ENCODE data around the gene DLEC1. TPM values are rescaled to one million over a fixed set of nuclear protein-coding genes. Genes with fewer than 3 reads are reported as not detected.
A peak's percentile ranks its signal among the peaks of the same experiment; 100 is the strongest.
"Not testable (repeated sequence)": the region's sequence is repeated elsewhere in the genome, so short reads cannot be mapped to it uniquely, and the experiment has no call there.

Gene DLEC1
- total and polyA plus RNA-seq, 5 experiments from 2014 or later = 0.31 to 5.2 (median 0.37) TPM

- DNase-seq, H3K9me3 Mint-ChIP-seq, H3K4me3 Mint-ChIP-seq, H3K27ac Mint-ChIP-seq, POLR2A ChIA-PET, H3K4me1 Mint-ChIP-seq, H3K27me3 Mint-ChIP-seq, ATAC-seq, H3K36me3 Mint-ChIP-seq: not testable (repeated sequence)
Measured at GRCh38 chr3:38053286-38053685, 14.3 kb downstream of the DLEC1 start.

- H3K27me3 Mint-ChIP-seq, H3K36me3 Mint-ChIP-seq, DNase-seq, H3K27ac Mint-ChIP-seq, H3K4me1 Mint-ChIP-seq, ATAC-seq, H3K9me3 Mint-ChIP-seq, POLR2A ChIA-PET, H3K4me3 Mint-ChIP-seq: not testable (repeated sequence)
Measured at GRCh38 chr3:38053813-38054498, 14.9 kb downstream of the DLEC1 start.

GRCh38 chr3:38054499-38055001 lies 15.5 kb downstream of the DLEC1 start:
- Mint-ChIP-seq H3K27me3 (no peaks in the 10 kb centered on the region), H3K4me3 (no peak overlapping the region), H3K27ac (no peak overlapping the region), H3K36me3 (peaks cover 0 to 8% (median 2%) of the 10 kb centered on the region in 3 donors), H3K9me3 (peaks cover 0 to 4% (median 0%) of the 10 kb centered on the region in 9 donors), H3K4me1 (peaks cover 0 to 8% (median under 1%) of the 10 kb centered on the region in 4 donors)
- DNase-seq (no peak), ATAC-seq (no peak)
- POLR2A ChIA-PET = no interaction called here

- H3K4me1 Mint-ChIP-seq = peaks cover 0 to 8% (median under 1%) of the 10 kb centered on the region in 4 donors
- POLR2A ChIA-PET = no interaction called here
- no peak for DNase-seq
- ATAC-seq = no peak
- peaks cover 0 to 4% (median 0%) of the 10 kb centered on the region in 5 donors for H3K27me3 Mint-ChIP-seq
- peak overlapping the region in 1 of 10 donors; percentile 27 for H3K27ac Mint-ChIP-seq
- no peak overlapping the region for H3K4me3 Mint-ChIP-seq
- peaks cover 0 to 10% (median 3%) of the 10 kb centered on the region in 3 donors for H3K36me3 Mint-ChIP-seq
- H3K9me3 Mint-ChIP-seq = peaks cover 0 to 3% (median 0%) of the 10 kb centered on the region in 9 donors
Measured at GRCh38 chr3:38059148-38059547, 20.1 kb downstream of the DLEC1 start.

- H3K4me3 Mint-ChIP-seq = no peak overlapping the region
- ATAC-seq (no peak), DNase-seq (no peak)
- peaks cover 0 to 6% (median under 1%) of the 10 kb centered on the region in 4 donors for H3K4me1 Mint-ChIP-seq
- H3K36me3 Mint-ChIP-seq = peaks cover 0 to 10% (median 3%) of the 10 kb centered on the region in 3 donors
- H3K27me3 Mint-ChIP-seq = peaks cover 0 to 4% (median 0%) of the 10 kb centered on the region in 5 donors
- POLR2A ChIA-PET = no interaction called here
- H3K9me3 Mint-ChIP-seq = peaks cover 0 to 3% (median 0%) of the 10 kb centered on the region in 9 donors
- peak overlapping the region in 1 of 10 donors; percentile 27 for H3K27ac Mint-ChIP-seq
Measured at GRCh38 chr3:38059591-38059990, 20.6 kb downstream of the DLEC1 start.

- H3K4me3 Mint-ChIP-seq = no peak overlapping the region
- no peaks in the 10 kb centered on the region for H3K4me1 Mint-ChIP-seq
- POLR2A ChIA-PET = no interaction called here
- no peak for DNase-seq
- peaks cover 0 to 25% (median 11%) of the 10 kb centered on the region in 3 donors for H3K36me3 Mint-ChIP-seq
- H3K27me3 Mint-ChIP-seq = peaks cover 0 to 4% (median 0%) of the 10 kb centered on the region in 5 donors
- H3K27ac Mint-ChIP-seq = no peak overlapping the region
- no peak for ATAC-seq
- peaks cover 0 to 13% (median 4%) of the 10 kb centered on the region in 9 donors for H3K9me3 Mint-ChIP-seq
Measured at GRCh38 chr3:38062809-38063208, 23.8 kb downstream of the DLEC1 start.

GRCh38 chr3:38064453-38064852 lies 25.4 kb downstream of the DLEC1 start:
- H3K9me3 Mint-ChIP-seq = peaks cover 0 to 13% (median 4%) of the 10 kb centered on the region in 9 donors
- not testable (repeated sequence) for ATAC-seq, DNase-seq

GRCh38 chr3:38067508-38068233 lies 28.7 kb downstream of the DLEC1 start:
- ATAC-seq = no peak
- Mint-ChIP-seq H3K9me3 (peaks cover 0 to 13% (median 4%) of the 10 kb centered on the region in 9 donors), H3K4me3 (no peak overlapping the region), H3K36me3 (peaks cover 0 to 15% (median 10%) of the 10 kb centered on the region in 3 donors), H3K4me1 (no peaks in the 10 kb centered on the region), H3K27me3 (no peaks in the 10 kb centered on the region), H3K27ac (no peak overlapping the region)
- POLR2A ChIA-PET = no interaction called here
- no peak for DNase-seq

More at GRCh38 chr3:38064453-38064852, 25.4 kb downstream of the DLEC1 start:
- H3K27ac Mint-ChIP-seq, H3K4me3 Mint-ChIP-seq, H3K4me1 Mint-ChIP-seq, H3K27me3 Mint-ChIP-seq, POLR2A ChIA-PET: not testable (repeated sequence)
- H3K36me3 Mint-ChIP-seq = peaks cover 0 to 25% (median 13%) of the 10 kb centered on the region in 3 donors

GRCh38 chr3:38070013-38070412 lies 31.0 kb downstream of the DLEC1 start:
- DNase-seq (no peak), ATAC-seq (no peak)
- POLR2A ChIA-PET = no interaction called here
- no peak overlapping the region for H3K4me3 Mint-ChIP-seq
- H3K4me1 Mint-ChIP-seq = no peaks in the 10 kb centered on the region
- no peaks in the 10 kb centered on the region for H3K27me3 Mint-ChIP-seq
- no peak overlapping the region for H3K27ac Mint-ChIP-seq
- H3K9me3 Mint-ChIP-seq = peaks cover 0 to 13% (median 4%) of the 10 kb centered on the region in 9 donors
- H3K36me3 Mint-ChIP-seq = peaks cover 0 to 15% (median 10%) of the 10 kb centered on the region in 3 donors

GRCh38 chr3:38077073-38077472 lies 38.1 kb downstream of the DLEC1 start:
- H3K4me1 Mint-ChIP-seq, ATAC-seq, POLR2A ChIA-PET, H3K36me3 Mint-ChIP-seq, H3K27ac Mint-ChIP-seq, H3K4me3 Mint-ChIP-seq, H3K9me3 Mint-ChIP-seq, DNase-seq, H3K27me3 Mint-ChIP-seq: not testable (repeated sequence)

GRCh38 chr3:38082296-38082695 lies 43.3 kb downstream of the DLEC1 start:
- H3K4me3 Mint-ChIP-seq, POLR2A ChIA-PET, H3K4me1 Mint-ChIP-seq, DNase-seq, ATAC-seq, H3K27me3 Mint-ChIP-seq: not testable (repeated sequence)
- H3K9me3 Mint-ChIP-seq = peaks cover 0 to 23% (median 10%) of the 10 kb centered on the region in 9 donors
- H3K27ac Mint-ChIP-seq = peak overlapping the region in 1 of 10 donors; percentile 65
- H3K36me3 Mint-ChIP-seq = peaks cover 0 to 10% (median 0%) of the 10 kb centered on the region in 3 donors

GRCh38 chr3:38083254-38083653 lies 44.2 kb downstream of the DLEC1 start:
- ATAC-seq, H3K27me3 Mint-ChIP-seq, H3K4me1 Mint-ChIP-seq, POLR2A ChIA-PET, H3K4me3 Mint-ChIP-seq: not testable (repeated sequence)
- peak in 3 of 10 donors; percentile 4 to 20 (median 19) for DNase-seq
- Mint-ChIP-seq H3K27ac (peak overlapping the region in 1 of 10 donors; percentile 97), H3K36me3 (peaks cover 0 to 10% (median 0%) of the 10 kb centered on the region in 3 donors), H3K9me3 (peaks cover 0 to 23% (median 10%) of the 10 kb centered on the region in 9 donors)

- ATAC-seq = peak in 1 of 2 donors; percentile 7
Measured at GRCh38 chr3:38083871-38084333, 44.9 kb downstream of the DLEC1 start.

More at GRCh38 chr3:38083871-38084333, 44.9 kb downstream of the DLEC1 start:
- peak overlapping the region in 8 of 10 donors; percentile 8 to 97 (median 78) for H3K27ac Mint-ChIP-seq
- H3K4me1 Mint-ChIP-seq = peaks cover 0 to 3% (median 0%) of the 10 kb centered on the region in 4 donors
- peak overlapping the region in 5 of 10 donors; percentile 2 to 64 (median 24) for H3K4me3 Mint-ChIP-seq
- peaks cover 0 to 1% (median 0%) of the 10 kb centered on the region in 5 donors for H3K27me3 Mint-ChIP-seq
- POLR2A ChIA-PET = no interaction called here
- DNase-seq = peak in 3 of 10 donors; percentile 11 to 34 (median 33)
- H3K36me3 Mint-ChIP-seq = peaks cover 0 to 10% (median 0%) of the 10 kb centered on the region in 3 donors
- peaks cover 0 to 23% (median 10%) of the 10 kb centered on the region in 9 donors for H3K9me3 Mint-ChIP-seq
